Neural progenitor cell (in vitro differentiated cells): ENCODE measurements around the gene PTPRK. TPM values are rescaled to one million over a fixed set of nuclear protein-coding genes. Genes with fewer than 3 reads are reported as not detected.

Experiments
- DNase-seq: peaks from one replicate; pipeline ENCODE4 v3.0.0-alpha.2; 2016; ENCODE audit warnings: low spot score
- H2AFZ ChIP-seq: fragments of 200-600 bp; sonication (generic); replicated peaks from 2 replicates; pipeline ENCODE4 v1.6.1; 2016; ENCODE audit warnings: antibody characterized with exemption
- H3F3A ChIP-seq: fragments of 200-600 bp; sonication (generic); 2 replicates; pipeline ENCODE4 v1.6.1; 2016; ENCODE audit warnings: antibody characterized with exemption, low read depth
- H3K27ac ChIP-seq: fragments of 200-600 bp; sonication (generic); 2 replicates; pipeline ENCODE4 v1.5.1; 2016; ENCODE audit warnings: mild to moderate bottlenecking
- H3K27me3 ChIP-seq: fragments of 200-600 bp; sonication (generic); 2 replicates; pipeline ENCODE4 v1.6.1; 2016; ENCODE audit warnings: mild to moderate bottlenecking, moderate library complexity
- H3K36me3 ChIP-seq: fragments of 200-600 bp; sonication (generic); 2 replicates; pipeline ENCODE4 v1.5.1; 2016
- H3K4me1 ChIP-seq: fragments of 200-600 bp; sonication (generic); 2 replicates; pipeline ENCODE4 v1.6.1; 2016; ENCODE audit warnings: mixed run types
- H3K4me2 ChIP-seq: fragments of 200-600 bp; sonication (generic); 2 replicates; pipeline ENCODE4 v1.6.1; 2016
- H3K4me3 ChIP-seq: fragments of 200-600 bp; sonication (generic); 2 replicates; pipeline ENCODE4 v1.5.1; 2016
- H3K79me2 ChIP-seq: fragments of 200-600 bp; sonication (generic); 2 replicates; pipeline ENCODE4 v1.6.1; 2016; ENCODE audit warnings: low read depth
- H3K9ac ChIP-seq: fragments of 200-600 bp; sonication (generic); 2 replicates; pipeline ENCODE4 v1.6.1; 2016
- H3K9me3 ChIP-seq: fragments of 200-600 bp; sonication (generic); 2 replicates; pipeline ENCODE4 v1.5.1; 2016; ENCODE audit warnings: low read depth
- H4K20me1 ChIP-seq: fragments of 200-600 bp; sonication (generic); 2 replicates; pipeline ENCODE4 v1.6.1; 2016; ENCODE audit warnings: low read depth
- H3K27ac Mint-ChIP-seq: 3 replicates; pipeline ENCODE4 v1.8.0; 2021; ENCODE audit warnings: mixed read lengths
- H3K27me3 Mint-ChIP-seq: 2 replicates; pipeline ENCODE4 v1.8.0; 2022; ENCODE audit warnings: low read depth, mild to moderate bottlenecking, inconsistent platforms, moderate library complexity, mixed read lengths; ENCODE audit not compliant: insufficient read depth
- H3K36me3 Mint-ChIP-seq: 3 replicates; pipeline ENCODE4 v1.8.0; 2021; ENCODE audit warnings: mixed read lengths
- H3K4me1 Mint-ChIP-seq: 3 replicates; pipeline ENCODE4 v1.8.0; 2021; ENCODE audit warnings: mixed read lengths
- H3K4me3 Mint-ChIP-seq: 3 replicates; pipeline ENCODE4 v1.8.0; 2021; ENCODE audit warnings: mild to moderate bottlenecking, moderate library complexity, mixed read lengths
- H3K9me3 Mint-ChIP-seq: 3 replicates; pipeline ENCODE4 v1.8.0; 2020; ENCODE audit warnings: mixed read lengths
- EZH2 ChIP-seq: fragments of 200-600 bp; sonication (generic); IDR thresholded peaks from 2 replicates; pipeline ENCODE4 v1.6.1; 2017; ENCODE audit warnings: antibody characterized with exemption, mild to moderate bottlenecking, moderate library complexity
- EZH2phosphoT487 ChIP-seq: fragments of 200-600 bp; sonication (generic); IDR thresholded peaks from 2 replicates; pipeline ENCODE4 v1.6.1; 2017; ENCODE audit warnings: antibody characterized with exemption
- total RNA-seq: library from RNA; depleted of rRNA; stranded (reverse); fragments of >200 nt; gene quantifications from 2 replicates; pipeline ENCODE4 v1.2.3, GENCODE V29; 2015; ENCODE audit warnings: low replicate concordance
- TF ChIP-seq, protein P1 (sequence below): fragments of 200-600 bp; sonication (generic); IDR thresholded peaks from 2 replicates; pipeline ENCODE4 v1.5.1; 2017; ENCODE audit warnings: antibody characterized with exemption, mild to moderate bottlenecking

PTPRK gene
- total RNA-seq, 1 donor from 2014 or later: 35.0 TPM

DNA sequence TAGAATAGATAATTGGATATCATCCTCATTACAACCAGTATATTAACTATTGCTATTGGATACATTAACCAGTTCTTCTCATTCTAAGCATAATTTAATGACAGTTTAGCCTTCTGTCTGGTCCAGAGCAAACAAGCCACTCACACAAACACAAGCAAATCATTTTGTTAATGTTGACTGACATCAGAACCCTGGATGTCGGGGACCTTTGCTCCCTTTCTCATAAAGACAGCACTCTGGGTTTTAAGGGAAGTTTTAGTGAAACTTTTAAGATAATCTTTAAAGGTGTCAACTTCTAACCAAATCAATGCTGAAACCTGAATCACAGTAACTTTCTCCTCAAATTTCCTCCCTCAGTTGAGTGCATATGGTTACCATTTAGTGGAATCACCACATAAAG is 113.9 kb downstream of the PTPRK start:
- Mint-ChIP-seq H3K4me3 (no peak overlapping the region), H3K27ac (no peak overlapping the region), H3K27me3 (peaks cover 2% of the 10 kb centered on the region), H3K9me3 (no peaks in the 10 kb centered on the region), H3K36me3 (peaks cover 6% of the 10 kb centered on the region), H3K4me1 (no peaks in the 10 kb centered on the region)
- no peak overlapping the region for H3K4me2 ChIP-seq
- no peaks in the 10 kb centered on the region for H4K20me1 ChIP-seq
- TF ChIP-seq, protein P1, sequence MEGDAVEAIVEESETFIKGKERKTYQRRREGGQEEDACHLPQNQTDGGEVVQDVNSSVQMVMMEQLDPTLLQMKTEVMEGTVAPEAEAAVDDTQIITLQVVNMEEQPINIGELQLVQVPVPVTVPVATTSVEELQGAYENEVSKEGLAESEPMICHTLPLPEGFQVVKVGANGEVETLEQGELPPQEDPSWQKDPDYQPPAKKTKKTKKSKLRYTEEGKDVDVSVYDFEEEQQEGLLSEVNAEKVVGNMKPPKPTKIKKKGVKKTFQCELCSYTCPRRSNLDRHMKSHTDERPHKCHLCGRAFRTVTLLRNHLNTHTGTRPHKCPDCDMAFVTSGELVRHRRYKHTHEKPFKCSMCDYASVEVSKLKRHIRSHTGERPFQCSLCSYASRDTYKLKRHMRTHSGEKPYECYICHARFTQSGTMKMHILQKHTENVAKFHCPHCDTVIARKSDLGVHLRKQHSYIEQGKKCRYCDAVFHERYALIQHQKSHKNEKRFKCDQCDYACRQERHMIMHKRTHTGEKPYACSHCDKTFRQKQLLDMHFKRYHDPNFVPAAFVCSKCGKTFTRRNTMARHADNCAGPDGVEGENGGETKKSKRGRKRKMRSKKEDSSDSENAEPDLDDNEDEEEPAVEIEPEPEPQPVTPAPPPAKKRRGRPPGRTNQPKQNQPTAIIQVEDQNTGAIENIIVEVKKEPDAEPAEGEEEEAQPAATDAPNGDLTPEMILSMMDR: no peak
- TF ChIP-seq EZH2 (no peak), EZH2phosphoT487 (no peak)
- no peaks in the 10 kb centered on the region for H3K9me3 ChIP-seq
- no peak overlapping the region for H3K27ac ChIP-seq
- peaks cover 12% of the 10 kb centered on the region for H3K79me2 ChIP-seq
- no peak overlapping the region for H3K9ac ChIP-seq
- H3K27me3 ChIP-seq: no peaks in the 10 kb centered on the region
- no peak overlapping the region for H2AFZ ChIP-seq
- no peak for DNase-seq
- H3K4me1 ChIP-seq: no peaks in the 10 kb centered on the region
- H3F3A ChIP-seq: no peaks in the 10 kb centered on the region
- H3K4me3 ChIP-seq: no peak overlapping the region
- no peaks in the 10 kb centered on the region for H3K36me3 ChIP-seq

DNA sequence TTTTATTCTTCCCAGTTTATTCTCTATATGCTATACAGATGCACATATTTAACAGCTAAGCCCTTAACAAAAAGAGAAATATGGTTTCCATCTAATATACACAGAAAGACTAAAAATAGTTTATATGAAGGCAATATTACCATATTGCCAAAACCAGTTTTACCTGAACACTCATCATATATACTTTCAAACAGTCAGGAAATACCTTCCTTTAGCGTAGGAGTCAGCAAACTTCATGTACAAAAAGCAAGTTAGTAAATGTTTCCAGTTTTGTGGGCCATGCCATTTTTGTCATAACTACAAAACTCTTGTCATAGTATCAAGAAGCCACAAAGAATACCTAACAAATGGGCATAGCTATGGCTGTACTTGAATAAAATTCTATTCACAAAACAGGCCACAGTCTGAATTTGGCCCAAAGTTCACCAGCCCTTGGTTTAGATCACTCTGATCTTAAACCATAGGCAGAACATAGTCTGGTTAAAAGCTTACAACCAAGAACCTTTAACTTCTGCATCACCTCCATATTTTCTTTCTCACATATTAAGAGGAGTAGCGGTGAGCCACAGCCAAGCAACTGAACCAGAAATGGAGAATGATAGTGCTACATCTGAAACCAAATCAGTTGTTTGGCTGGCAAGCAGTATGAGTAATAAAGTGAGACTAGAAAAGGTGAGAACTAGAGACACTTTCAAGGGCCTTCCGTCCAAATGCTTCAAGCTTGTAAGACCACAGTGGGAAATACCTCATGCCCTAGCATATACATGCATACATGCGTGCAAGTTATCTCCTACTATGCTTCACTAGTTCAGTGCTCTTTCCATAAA is 116.6 kb downstream of the PTPRK start:
- no peaks in the 10 kb centered on the region for H3F3A ChIP-seq
- no peak for DNase-seq
- H3K36me3 Mint-ChIP-seq: peaks cover 6% of the 10 kb centered on the region
- H2AFZ ChIP-seq: no peak overlapping the region
- peaks cover 20% of the 10 kb centered on the region for H3K79me2 ChIP-seq
- no peak overlapping the region for H3K27ac ChIP-seq
- H3K4me3 ChIP-seq: no peak overlapping the region
- no peaks in the 10 kb centered on the region for H3K36me3 ChIP-seq
- no peaks in the 10 kb centered on the region for H3K4me1 Mint-ChIP-seq
- no peak overlapping the region for H3K4me3 Mint-ChIP-seq
- H4K20me1 ChIP-seq: no peaks in the 10 kb centered on the region
- TF ChIP-seq EZH2 (no peak), EZH2phosphoT487 (no peak)
- TF ChIP-seq, protein P1: no peak
- no peak overlapping the region for H3K9ac ChIP-seq
- no peaks in the 10 kb centered on the region for H3K4me1 ChIP-seq
- H3K9me3 Mint-ChIP-seq: no peaks in the 10 kb centered on the region
- no peak overlapping the region for H3K27ac Mint-ChIP-seq
- no peaks in the 10 kb centered on the region for H3K27me3 Mint-ChIP-seq
- H3K9me3 ChIP-seq: no peaks in the 10 kb centered on the region
- H3K27me3 ChIP-seq: no peaks in the 10 kb centered on the region
- no peak overlapping the region for H3K4me2 ChIP-seq

DNA sequence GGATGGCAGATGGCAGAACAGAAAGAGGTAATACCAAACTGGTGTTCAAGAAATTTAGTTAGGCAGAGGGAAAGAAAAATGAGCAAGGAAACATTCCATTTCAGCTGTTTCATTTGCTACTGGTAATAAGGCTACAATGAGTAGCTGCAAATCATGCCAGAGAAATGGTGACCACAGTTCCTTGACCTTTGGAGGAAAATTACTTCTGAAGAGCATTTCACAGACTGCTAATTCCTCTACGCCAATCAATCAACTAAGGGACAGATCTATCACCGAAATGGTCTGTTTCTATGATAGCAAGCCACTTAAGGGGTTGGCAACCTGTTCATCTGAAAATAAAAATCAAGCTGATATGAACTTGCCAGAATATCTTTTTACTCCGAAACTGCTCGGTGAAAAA is 119.5 kb downstream of the PTPRK start:
- no peaks in the 10 kb centered on the region for H3K27me3 Mint-ChIP-seq
- no peak overlapping the region for H3K4me2 ChIP-seq
- no peak overlapping the region for H3K4me3 Mint-ChIP-seq
- H3K9me3 Mint-ChIP-seq: no peaks in the 10 kb centered on the region
- H3K36me3 ChIP-seq: no peaks in the 10 kb centered on the region
- peaks cover 2% of the 10 kb centered on the region for H3K36me3 Mint-ChIP-seq
- H3K4me3 ChIP-seq: no peak overlapping the region
- H3K27ac ChIP-seq: no peak overlapping the region
- no peak for DNase-seq
- peaks cover 20% of the 10 kb centered on the region for H3K79me2 ChIP-seq
- no peak overlapping the region for H2AFZ ChIP-seq
- no peaks in the 10 kb centered on the region for H3K4me1 ChIP-seq
- H3K27me3 ChIP-seq: no peaks in the 10 kb centered on the region
- H3K27ac Mint-ChIP-seq: no peak overlapping the region
- TF ChIP-seq EZH2 (no peak), EZH2phosphoT487 (no peak)
- TF ChIP-seq, protein P1: no peak
- H3K9ac ChIP-seq: no peak overlapping the region
- H3F3A ChIP-seq: no peaks in the 10 kb centered on the region
- H3K4me1 Mint-ChIP-seq: no peaks in the 10 kb centered on the region
- H3K9me3 ChIP-seq: no peaks in the 10 kb centered on the region
- no peaks in the 10 kb centered on the region for H4K20me1 ChIP-seq
